ENCODE measurements around the gene UNK.

GRCh38 chr17:75748706-75749105 is 35.9 kb upstream of the UNK start:
- TF ChIP-seq SMAD1 (CRISPR knock-in tag; IDR thresholded peaks at IDR 0.05; ENCODE audit: borderline replicate concordance, low read depth) (no peak), POLR2G (IDR thresholded peaks at IDR 0.05; ENCODE audit: low read depth, low read length) (no peak)

Data from HepG2 (cell line).